Mesangial cell (primary cell): ENCODE results near the gene OTC. TPM values are rescaled to one million over a fixed set of nuclear protein-coding genes. Genes with fewer than 3 reads are reported as not detected.

Experiments used
- total RNA-seq: library from RNA; depleted of rRNA; stranded (reverse); fragments of >200 nt; gene quantifications from 2 replicates; pipeline ENCODE4 v1.2.3, GENCODE V29; 2015

OTC gene
- total RNA-seq, result not detected in 2 replicates

DNA sequence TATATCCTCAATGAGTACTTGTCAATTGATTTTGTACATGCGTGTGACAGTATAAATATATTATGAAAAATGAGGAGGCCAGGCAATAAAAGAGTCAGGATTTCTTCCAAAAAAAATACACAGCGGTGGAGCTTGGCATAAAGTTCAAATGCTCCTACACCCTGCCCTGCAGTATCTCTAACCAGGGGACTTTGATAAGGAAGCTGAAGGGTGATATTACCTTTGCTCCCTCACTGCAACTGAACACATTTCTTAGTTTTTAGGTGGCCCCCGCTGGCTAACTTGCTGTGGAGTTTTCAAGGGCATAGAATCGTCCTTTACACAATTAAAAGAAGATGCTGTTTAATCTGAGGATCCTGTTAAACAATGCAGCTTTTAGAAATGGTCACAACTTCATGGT lies at the start of gene OTC:
Gene OTC, plus strand, starts transcription at position 243 of the 400 bp plus-strand sequence. Its CDS starts 93 bp downstream, at position 336.

GRCh38 chrX:38327007-38327774 lies 25.2 kb upstream of the OTC start, which contains the start of gene RPGR:
Gene RPGR (minus strand): TSS chrX:38327509. CDS start chrX:38327367, 142 bp downstream.

Other genes starting within 250 kb of the OTC start
- gene SRPX, start 131.7 kb upstream of the OTC start, total RNA-seq, result 12.4 and 30.1 TPM in 2 replicates
- 1.6 and 2.4 TPM in 2 replicates for gene RPGR, start 25.1 kb upstream of the OTC start, total RNA-seq
- 0.49 and 1.8 TPM in 2 replicates for gene TSPAN7, start 208.9 kb downstream of the OTC start, total RNA-seq